ENCODE data around the gene CRTAP. TPM values are rescaled to one million over a fixed set of nuclear protein-coding genes. Genes with fewer than 3 reads are reported as not detected.

The CRTAP gene
- total and polyA plus RNA-seq, 2 experiments from 2014 or later, result 71.9 to 210 TPM

DNA sequence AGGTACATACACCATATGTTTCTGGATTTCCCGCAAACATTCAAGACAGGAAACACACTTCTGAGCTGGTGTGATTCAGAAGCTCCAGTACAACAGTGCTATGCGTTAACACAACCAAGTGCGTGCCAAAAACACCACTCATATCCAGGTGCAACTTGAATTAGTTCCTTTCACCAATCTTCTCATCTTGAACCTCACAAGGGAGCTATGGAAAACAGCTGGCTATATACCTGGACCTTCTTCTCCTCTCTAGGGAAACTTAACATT, 73.5 kb downstream of the CRTAP start (continued):
- TF ChIP-seq, protein P1, sequence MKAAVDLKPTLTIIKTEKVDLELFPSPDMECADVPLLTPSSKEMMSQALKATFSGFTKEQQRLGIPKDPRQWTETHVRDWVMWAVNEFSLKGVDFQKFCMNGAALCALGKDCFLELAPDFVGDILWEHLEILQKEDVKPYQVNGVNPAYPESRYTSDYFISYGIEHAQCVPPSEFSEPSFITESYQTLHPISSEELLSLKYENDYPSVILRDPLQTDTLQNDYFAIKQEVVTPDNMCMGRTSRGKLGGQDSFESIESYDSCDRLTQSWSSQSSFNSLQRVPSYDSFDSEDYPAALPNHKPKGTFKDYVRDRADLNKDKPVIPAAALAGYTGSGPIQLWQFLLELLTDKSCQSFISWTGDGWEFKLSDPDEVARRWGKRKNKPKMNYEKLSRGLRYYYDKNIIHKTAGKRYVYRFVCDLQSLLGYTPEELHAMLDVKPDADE (IDR thresholded peaks at IDR 0.05), result no peak
- TF ChIP-seq, protein P2, sequence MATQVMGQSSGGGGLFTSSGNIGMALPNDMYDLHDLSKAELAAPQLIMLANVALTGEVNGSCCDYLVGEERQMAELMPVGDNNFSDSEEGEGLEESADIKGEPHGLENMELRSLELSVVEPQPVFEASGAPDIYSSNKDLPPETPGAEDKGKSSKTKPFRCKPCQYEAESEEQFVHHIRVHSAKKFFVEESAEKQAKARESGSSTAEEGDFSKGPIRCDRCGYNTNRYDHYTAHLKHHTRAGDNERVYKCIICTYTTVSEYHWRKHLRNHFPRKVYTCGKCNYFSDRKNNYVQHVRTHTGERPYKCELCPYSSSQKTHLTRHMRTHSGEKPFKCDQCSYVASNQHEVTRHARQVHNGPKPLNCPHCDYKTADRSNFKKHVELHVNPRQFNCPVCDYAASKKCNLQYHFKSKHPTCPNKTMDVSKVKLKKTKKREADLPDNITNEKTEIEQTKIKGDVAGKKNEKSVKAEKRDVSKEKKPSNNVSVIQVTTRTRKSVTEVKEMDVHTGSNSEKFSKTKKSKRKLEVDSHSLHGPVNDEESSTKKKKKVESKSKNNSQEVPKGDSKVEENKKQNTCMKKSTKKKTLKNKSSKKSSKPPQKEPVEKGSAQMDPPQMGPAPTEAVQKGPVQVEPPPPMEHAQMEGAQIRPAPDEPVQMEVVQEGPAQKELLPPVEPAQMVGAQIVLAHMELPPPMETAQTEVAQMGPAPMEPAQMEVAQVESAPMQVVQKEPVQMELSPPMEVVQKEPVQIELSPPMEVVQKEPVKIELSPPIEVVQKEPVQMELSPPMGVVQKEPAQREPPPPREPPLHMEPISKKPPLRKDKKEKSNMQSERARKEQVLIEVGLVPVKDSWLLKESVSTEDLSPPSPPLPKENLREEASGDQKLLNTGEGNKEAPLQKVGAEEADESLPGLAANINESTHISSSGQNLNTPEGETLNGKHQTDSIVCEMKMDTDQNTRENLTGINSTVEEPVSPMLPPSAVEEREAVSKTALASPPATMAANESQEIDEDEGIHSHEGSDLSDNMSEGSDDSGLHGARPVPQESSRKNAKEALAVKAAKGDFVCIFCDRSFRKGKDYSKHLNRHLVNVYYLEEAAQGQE (IDR thresholded peaks at IDR 0.05; ENCODE audit: unreplicated experiment), result no peak
- TF ChIP-seq STAT1 (IDR thresholded peaks at IDR 0.05; ENCODE audit: unreplicated experiment) (no peak), JUNB (IDR thresholded peaks at IDR 0.05; ENCODE audit: unreplicated experiment) (no peak), NANOG (IDR thresholded peaks at IDR 0.05; ENCODE audit: borderline replicate concordance) (no peak), EZH2 (IDR thresholded peaks at IDR 0.05; ENCODE audit: low read depth, unreplicated experiment) (no peak), EZH2phosphoT487 (IDR thresholded peaks at IDR 0.05; ENCODE audit: unreplicated experiment) (no peak), ZNF114 (CRISPR knock-in tag; IDR thresholded peaks at IDR 0.05) (no peak), POLR2AphosphoS5 (IDR thresholded peaks at IDR 0.05; ENCODE audit: low read depth) (no peak)
- TF ChIP-seq, protein P3, sequence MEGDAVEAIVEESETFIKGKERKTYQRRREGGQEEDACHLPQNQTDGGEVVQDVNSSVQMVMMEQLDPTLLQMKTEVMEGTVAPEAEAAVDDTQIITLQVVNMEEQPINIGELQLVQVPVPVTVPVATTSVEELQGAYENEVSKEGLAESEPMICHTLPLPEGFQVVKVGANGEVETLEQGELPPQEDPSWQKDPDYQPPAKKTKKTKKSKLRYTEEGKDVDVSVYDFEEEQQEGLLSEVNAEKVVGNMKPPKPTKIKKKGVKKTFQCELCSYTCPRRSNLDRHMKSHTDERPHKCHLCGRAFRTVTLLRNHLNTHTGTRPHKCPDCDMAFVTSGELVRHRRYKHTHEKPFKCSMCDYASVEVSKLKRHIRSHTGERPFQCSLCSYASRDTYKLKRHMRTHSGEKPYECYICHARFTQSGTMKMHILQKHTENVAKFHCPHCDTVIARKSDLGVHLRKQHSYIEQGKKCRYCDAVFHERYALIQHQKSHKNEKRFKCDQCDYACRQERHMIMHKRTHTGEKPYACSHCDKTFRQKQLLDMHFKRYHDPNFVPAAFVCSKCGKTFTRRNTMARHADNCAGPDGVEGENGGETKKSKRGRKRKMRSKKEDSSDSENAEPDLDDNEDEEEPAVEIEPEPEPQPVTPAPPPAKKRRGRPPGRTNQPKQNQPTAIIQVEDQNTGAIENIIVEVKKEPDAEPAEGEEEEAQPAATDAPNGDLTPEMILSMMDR (conservative IDR thresholded peaks at IDR 0.05; ENCODE audit: low read depth in 2 of 2), result no peak

DNA sequence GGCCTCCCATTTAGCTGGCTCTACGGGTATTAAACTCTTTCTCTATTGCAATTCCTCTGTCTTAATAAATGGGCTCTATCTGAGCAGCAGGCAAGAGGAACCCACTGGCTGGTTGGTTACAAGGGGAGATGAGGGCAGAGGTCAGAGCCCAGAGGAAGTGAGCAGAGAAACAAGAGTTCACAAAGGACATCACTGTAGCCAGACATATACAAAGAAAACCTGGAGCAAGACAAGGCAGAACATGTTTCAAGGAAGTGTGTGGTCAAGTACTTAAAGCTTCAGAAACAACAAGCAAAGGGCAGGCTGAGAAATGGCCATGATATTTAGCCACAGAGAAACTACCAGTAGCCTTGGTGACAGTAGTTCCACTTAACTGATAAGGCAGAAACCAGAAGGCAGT, 80.5 kb downstream of the CRTAP start:
- H3K4me3 Mint-ChIP-seq, result no peak overlapping the region
- ATAC-seq (no peak), DNase-seq (ENCODE audit: low spot score) (no peak)
- no peak overlapping the region for H3K27ac Mint-ChIP-seq
- no peaks in the 10 kb centered on the region for H3K27me3 ChIP-seq (ENCODE audit: insufficient read depth)
- no peaks in the 10 kb centered on the region for H4K20me1 ChIP-seq (replicated peaks; ENCODE audit: insufficient read depth)
- H3K4me1 ChIP-seq (ENCODE audit: insufficient read depth), result no peaks in the 10 kb centered on the region
- no peak overlapping the region for H3K4me2 ChIP-seq
- no peaks in the 10 kb centered on the region for H3K79me2 ChIP-seq (replicated peaks; ENCODE audit: insufficient read depth)
- H3F3A ChIP-seq (replicated peaks; ENCODE audit: low read depth), result no peaks in the 10 kb centered on the region
- H2AFZ ChIP-seq, result no peak overlapping the region
- no peaks in the 10 kb centered on the region for H3K9me2 ChIP-seq (ENCODE audit: insufficient read depth)
- H3K27me3 Mint-ChIP-seq (ENCODE audit: insufficient read depth, low read depth, poor library complexity), result no peaks in the 10 kb centered on the region
- no peak overlapping the region for H3K27ac ChIP-seq (ENCODE audit: low read depth)
- no peaks in the 10 kb centered on the region for H3K36me3 Mint-ChIP-seq (ENCODE audit: low read depth)
- no peak overlapping the region for H3K4me3 ChIP-seq
- H3K36me3 ChIP-seq (ENCODE audit: insufficient read depth), result no peaks in the 10 kb centered on the region
- H3K9me3 Mint-ChIP-seq, result no peaks in the 10 kb centered on the region
- peaks cover 2% of the 10 kb centered on the region; the same call in 1 of the 3 replicates for H3K4me1 Mint-ChIP-seq
- no peak for TF ChIP-seq POLR2AphosphoS5 (IDR thresholded peaks at IDR 0.05; ENCODE audit: low read depth)
- TF ChIP-seq JUNB (IDR thresholded peaks at IDR 0.05; ENCODE audit: unreplicated experiment), result no peak
- TF ChIP-seq, protein P3 (conservative IDR thresholded peaks at IDR 0.05; ENCODE audit: low read depth in 2 of 2), result no peak
- TF ChIP-seq STAT1 (IDR thresholded peaks at IDR 0.05; ENCODE audit: unreplicated experiment), result no peak
- TF ChIP-seq CREB1 (CRISPR knock-in tag; IDR thresholded peaks at IDR 0.05; ENCODE audit: low read depth), result no peak
